NCI-H146 treated with DMSO at 0.1 percent for 48 hours (cell line): ENCODE measurements around the gene TRABD2B.
"Not testable (repeated sequence)": the region's sequence is repeated elsewhere in the genome, so short reads cannot be mapped to it uniquely, and the experiment has no call there.

Source experiments
- DNase-seq: peaks from one replicate; lab custom pipeline; 2025; ENCODE audit not compliant: unreplicated experiment; lab: John Stamatoyannopoulos, UW

TRABD2B gene

GRCh38 chr1:47968556-47968888, 28.7 kb downstream of the TRABD2B start:
- no peak for DNase-seq

GRCh38 chr1:47967864-47968555, 29.2 kb downstream of the TRABD2B start:
- DNase-seq, result no peak

DNA sequence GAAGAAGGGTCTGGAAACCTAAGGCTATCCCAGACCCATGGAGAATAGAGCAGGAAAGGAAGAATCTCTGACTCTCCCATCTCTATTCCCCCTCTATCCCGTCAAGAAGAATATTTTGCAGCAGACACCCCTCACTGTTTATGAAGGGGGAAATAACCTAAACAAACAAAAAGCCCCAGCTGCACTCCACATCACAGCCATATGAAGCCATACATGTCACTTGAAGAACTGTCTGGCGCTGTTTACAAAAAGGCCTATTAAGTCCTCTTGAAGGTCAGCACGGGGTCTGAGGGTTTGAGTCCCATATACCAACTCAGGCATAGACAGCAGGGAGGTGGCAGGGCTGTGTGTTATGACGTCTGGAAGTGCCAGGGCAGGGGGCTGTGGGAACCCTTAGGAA, 31.4 kb downstream of the TRABD2B start:
- no peak for DNase-seq

- no peak for DNase-seq
These were observed 32.5 kb downstream of the TRABD2B start for GRCh38 chr1:47964636-47965035.

DNA sequence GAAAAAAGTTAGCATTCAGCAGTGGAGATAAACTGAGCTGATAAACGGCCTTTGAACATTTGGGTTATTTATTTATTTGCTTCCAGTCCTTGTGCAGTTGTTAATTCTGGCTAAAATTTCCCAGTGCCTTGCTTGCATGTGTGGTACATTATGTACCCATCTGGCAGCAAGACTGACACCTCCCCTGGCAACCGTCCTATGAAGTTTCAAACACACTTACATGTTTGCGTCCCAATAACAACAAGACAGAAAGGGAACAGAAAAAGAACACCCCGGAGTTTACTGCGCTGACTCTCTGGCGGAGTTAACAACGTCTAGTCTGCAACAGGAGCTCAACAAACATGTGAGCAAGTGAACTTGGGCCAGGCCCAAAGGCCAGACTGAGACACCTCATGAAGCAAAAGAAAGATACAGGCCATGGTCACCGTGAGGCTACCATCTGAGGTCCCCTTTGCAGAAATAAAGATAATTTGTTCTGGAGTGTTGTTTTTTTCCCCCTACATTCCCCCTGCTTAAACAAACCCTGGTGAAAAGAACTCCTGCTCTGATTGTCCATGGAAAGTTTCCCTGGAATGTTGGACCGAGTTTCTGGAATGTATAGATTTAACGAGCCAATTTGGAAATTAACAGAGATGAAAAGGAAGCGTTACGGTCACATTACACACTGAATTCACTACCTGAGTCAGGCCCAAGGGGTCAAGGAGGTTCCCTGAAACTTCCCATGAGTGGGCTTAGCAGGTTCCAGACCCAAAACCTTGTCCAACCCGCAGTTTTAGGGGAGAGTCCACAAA, 33.4 kb downstream of the TRABD2B start:
- DNase-seq, result no peak

GRCh38 chr1:47962750-47963492, 34.3 kb downstream of the TRABD2B start:
- DNase-seq, result no peak

DNA sequence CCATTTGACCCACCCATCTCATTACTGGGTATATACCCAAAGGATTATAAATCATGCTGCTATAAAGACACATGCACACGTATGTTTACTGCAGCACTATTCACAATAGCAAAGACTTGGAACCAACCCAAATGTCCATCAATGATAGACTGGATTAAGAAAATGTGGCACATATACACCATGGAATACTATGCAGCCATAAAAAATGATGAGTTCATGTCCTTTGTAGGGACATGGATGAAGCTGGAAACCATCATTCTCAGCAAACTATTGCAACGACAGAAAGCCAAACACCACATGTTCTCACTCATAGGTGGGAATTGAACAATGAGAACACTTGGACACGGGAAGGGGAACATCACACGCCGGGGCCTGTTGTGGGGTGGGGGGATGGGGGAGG, 35.4 kb downstream of the TRABD2B start:
- DNase-seq, result not testable (repeated sequence)

DNA sequence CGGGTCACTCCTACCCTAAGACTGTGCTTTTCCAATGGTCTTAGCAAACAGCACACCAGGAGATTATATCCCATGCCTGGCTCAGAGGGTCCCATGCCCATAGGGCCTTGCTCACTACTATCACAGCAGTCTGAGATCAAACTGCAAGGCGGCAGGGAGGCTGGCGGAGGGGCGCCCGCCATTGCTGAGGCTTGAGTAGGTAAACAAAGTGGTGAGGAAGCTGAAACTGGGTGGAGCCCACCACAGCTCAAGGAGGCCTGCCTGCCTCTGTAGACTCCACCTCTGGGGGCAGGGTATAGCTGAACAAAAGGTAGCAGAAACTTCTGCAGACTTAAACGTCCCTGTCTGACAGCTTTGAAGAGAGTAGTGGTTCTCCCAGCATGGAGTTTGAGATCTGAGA, 40.7 kb downstream of the TRABD2B start:
- DNase-seq, result not testable (repeated sequence)

- no peak for DNase-seq
These were observed 43.5 kb downstream of the TRABD2B start for GRCh38 chr1:47953661-47954060.

DNA sequence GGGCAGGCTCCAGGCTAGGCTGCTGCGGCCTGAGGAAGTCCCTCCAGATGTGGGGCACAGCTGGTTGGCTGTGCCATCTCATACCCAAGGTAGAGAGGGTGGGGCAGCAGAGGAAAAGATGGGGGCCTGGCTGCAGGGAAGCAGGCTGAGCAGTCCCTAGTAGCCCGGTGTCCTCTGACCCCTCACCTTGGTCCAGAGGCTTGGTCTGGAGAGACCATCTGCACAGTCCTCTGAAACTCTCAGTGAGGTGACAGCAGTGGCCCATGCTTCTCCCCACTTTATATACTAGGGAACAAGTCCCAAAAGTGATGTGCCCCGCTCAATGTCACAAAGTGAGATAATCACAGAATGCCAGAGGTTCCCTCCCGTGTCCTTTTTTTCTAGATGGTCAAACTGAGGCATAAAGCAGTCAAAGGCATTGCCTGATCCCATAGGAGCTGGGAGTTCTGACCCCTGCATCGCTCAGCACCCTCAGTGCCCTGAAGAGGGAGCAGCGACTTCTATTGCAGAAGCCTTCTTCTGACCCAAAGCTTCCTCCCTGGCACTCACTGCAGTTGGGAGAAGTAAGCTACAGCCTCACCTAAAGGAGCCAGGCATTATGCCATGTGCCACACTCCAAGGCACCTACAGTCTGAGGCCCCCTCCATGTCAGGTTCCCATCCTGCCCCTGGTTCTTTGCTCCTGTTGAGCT, 45.5 kb downstream of the TRABD2B start:
- DNase-seq, result no peak

DNA sequence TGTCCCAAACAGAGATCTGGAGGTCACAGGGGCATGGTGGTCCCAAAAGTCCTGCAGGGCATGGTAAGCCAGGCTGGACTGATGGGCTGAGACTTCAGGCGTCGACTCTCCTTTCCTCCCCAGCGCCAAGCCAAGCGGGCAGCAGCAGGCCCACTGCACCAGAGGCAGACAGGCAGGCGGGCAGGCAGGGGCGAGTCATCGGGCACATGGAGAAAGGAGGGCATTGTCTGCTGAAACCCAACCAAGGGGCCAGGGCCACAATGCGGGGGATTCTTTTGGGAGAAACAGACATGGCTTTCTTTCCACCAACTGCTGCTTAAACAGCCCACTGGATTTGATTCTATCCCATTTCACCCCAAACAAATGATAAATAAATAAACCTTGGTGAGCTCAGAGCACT, 46.2 kb downstream of the TRABD2B start:
- DNase-seq, result no peak

DNA sequence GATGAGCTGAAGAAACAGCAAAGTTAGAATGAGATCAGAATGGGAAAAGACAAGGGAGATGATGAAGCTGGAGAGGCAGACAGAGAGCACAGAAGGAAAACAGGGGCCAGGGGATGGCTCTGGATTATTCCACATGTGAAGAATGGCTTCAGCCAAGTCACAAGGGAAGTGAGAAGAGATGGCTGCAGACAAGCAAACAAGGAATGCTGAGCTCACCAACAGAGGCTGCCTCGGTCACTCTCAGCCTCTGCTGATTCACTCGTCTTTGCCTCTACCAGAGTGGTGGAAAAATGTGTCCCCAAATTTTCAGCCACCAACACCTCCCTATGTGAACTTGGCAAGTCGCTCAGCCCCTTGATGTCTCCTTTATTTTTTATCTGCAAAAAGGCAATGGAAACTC, 46.7 kb downstream of the TRABD2B start:
- no peak for DNase-seq

GRCh38 chr1:47948126-47948525, 49.1 kb downstream of the TRABD2B start:
- no peak for DNase-seq

- DNase-seq, result no peak
These were observed 49.7 kb downstream of the TRABD2B start for GRCh38 chr1:47947531-47947930.

GRCh38 chr1:47944561-47944960, 52.6 kb downstream of the TRABD2B start:
- DNase-seq, result no peak

DNA sequence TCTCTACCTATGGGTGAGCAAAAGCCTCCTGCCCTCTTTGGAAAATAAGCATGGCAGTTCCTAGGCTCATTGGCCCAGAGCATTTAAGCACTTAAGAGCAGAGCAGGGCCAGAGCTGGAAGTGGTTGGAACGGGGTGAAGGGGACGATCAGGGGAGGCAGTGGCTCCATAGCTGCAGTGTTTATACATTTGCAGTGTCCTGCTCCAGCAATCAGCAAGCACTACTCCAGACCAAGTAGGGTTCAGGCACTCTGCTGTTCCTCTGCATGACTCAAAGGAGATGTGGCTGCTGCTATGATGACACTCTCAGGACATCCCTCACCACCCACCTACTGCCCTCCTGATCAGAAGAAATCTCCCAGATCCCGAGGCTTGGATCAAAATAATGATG, 55.0 kb downstream of the TRABD2B start:
- DNase-seq, result no peak

GRCh38 chr1:47941609-47942239, 55.5 kb downstream of the TRABD2B start:
- no peak for DNase-seq

DNA sequence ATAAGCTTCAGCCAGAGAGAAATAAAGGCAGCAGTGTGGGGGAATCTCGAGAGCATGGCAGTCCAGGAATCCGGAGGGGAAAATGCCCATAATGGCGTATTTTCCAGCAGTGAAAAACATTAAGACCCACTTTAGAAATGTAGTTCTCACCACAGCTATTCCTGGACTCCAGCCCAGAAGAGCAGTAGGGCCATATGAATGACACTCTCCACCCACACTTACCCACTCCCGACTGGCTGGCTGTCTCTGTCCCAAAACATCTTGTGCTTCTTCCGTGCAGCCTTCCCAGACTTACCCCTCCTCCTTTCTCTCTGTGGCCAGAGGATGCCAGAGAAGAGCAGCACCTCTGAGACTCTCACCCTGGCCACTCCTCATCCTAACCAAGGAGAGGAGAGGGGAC, 56.4 kb downstream of the TRABD2B start:
- DNase-seq, result no peak

- DNase-seq, result no peak
These were observed 56.9 kb downstream of the TRABD2B start for GRCh38 chr1:47940326-47940725.

- no peak for DNase-seq
These were observed 58.7 kb downstream of the TRABD2B start for GRCh38 chr1:47938520-47938919.
